ENCODE measurements around the gene LEKR1. TPM values are rescaled to one million over a fixed set of nuclear protein-coding genes. Genes with fewer than 3 reads are reported as not detected.

Gene LEKR1
- total and polyA plus RNA-seq, 8 donors = 0.76 to 3.8 (median 2.1) TPM

DNA sequence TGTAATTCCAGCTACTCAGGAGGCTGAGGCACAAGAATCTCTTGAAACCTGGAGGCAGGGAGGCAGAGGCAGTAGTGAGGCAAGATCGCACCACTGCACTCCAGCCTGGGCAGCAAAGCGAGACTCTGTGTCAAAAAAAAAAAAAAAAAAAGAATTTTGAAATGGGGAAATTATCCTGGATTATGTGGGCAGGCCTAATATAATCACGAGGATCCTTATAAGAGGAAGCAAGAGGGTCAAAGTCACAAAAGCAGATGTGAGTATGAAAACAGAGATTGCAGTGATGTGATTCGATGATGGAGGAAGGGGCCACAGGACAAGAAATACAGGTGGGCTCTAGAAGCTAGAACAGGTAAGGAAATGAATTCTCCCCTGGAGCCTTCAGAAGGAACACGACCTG, 159.6 kb downstream of the LEKR1 start:
- Histone ChIP-seq H3K27ac (no peak overlapping the region), H3K4me3 (no peak overlapping the region), H3K36me3 (no peaks in the 10 kb centered on the region), H3K4me1 (no peaks in the 10 kb centered on the region), H3K9me3 (no peaks in the 10 kb centered on the region), H3K27me3 (no peaks in the 10 kb centered on the region)
- no peak for ATAC-seq
- intact Hi-C loops (cut with DNase I) = no loop called here
- TF ChIP-seq, protein P1, sequence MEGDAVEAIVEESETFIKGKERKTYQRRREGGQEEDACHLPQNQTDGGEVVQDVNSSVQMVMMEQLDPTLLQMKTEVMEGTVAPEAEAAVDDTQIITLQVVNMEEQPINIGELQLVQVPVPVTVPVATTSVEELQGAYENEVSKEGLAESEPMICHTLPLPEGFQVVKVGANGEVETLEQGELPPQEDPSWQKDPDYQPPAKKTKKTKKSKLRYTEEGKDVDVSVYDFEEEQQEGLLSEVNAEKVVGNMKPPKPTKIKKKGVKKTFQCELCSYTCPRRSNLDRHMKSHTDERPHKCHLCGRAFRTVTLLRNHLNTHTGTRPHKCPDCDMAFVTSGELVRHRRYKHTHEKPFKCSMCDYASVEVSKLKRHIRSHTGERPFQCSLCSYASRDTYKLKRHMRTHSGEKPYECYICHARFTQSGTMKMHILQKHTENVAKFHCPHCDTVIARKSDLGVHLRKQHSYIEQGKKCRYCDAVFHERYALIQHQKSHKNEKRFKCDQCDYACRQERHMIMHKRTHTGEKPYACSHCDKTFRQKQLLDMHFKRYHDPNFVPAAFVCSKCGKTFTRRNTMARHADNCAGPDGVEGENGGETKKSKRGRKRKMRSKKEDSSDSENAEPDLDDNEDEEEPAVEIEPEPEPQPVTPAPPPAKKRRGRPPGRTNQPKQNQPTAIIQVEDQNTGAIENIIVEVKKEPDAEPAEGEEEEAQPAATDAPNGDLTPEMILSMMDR (IDR thresholded peaks at IDR 0.05) = no peak
- DNase-seq = no peak

DNA sequence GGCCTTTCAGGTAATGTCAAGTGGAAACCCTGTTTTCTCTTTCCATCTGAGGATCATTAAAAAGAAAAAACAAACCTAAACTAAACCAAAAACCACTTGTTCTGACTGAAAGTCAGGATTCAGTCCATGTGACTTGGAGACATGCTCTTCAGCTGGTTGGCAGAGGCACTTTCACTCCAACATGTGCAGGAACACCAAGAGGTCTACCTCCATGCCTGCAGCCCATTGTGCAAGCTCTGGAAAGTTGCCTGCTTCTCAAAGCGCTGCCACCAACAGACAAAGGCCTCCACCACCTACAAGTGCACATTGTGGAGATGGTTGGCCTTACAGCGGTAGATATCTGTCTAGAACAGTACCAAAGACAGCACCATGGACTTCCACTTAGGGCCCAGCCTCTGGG, 161.8 kb downstream of the LEKR1 start:
- no peaks in the 10 kb centered on the region for H3K27me3 ChIP-seq
- ATAC-seq (no peak), DNase-seq (no peak)
- peaks cover 0 to 3% of the 10 kb centered on the region in 2 donors for H3K9me3 ChIP-seq
- H3K36me3 ChIP-seq = no peaks in the 10 kb centered on the region
- no peaks in the 10 kb centered on the region for H3K4me1 ChIP-seq
- TF ChIP-seq, protein P1 (IDR thresholded peaks at IDR 0.05) = no peak
- intact Hi-C loops (cut with DNase I) = no loop called here
- H3K27ac ChIP-seq = no peak overlapping the region
- H3K4me3 ChIP-seq = no peak overlapping the region

DNA sequence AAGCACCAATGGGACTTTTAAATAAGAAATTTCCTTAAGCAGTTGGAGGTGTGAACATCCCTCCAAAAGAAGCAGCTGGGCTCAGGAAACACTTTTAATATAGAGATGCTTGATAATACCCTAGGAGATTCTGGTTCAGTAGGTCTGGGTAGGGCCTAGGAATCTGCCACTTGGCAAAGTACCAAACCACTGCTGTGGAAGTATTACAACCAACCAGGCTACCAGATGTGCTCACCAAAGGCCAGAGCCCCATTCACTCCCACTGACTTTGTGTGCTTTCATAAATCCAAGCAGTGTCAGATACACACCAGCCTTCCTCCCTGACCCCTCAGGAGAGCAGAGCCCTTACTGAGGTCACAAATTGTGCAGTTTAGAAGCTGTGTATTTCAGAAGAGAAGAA, 171.2 kb downstream of the LEKR1 start:
- Histone ChIP-seq H3K4me1 (no peaks in the 10 kb centered on the region), H3K36me3 (no peaks in the 10 kb centered on the region), H3K9me3 (no peaks in the 10 kb centered on the region), H3K27me3 (no peaks in the 10 kb centered on the region), H3K27ac (no peak overlapping the region), H3K4me3 (no peak overlapping the region)
- intact Hi-C loops (cut with DNase I) = no loop called here
- TF ChIP-seq, protein P1 (IDR thresholded peaks at IDR 0.05) = no peak
- DNase-seq (no peak), ATAC-seq (no peak)

DNA sequence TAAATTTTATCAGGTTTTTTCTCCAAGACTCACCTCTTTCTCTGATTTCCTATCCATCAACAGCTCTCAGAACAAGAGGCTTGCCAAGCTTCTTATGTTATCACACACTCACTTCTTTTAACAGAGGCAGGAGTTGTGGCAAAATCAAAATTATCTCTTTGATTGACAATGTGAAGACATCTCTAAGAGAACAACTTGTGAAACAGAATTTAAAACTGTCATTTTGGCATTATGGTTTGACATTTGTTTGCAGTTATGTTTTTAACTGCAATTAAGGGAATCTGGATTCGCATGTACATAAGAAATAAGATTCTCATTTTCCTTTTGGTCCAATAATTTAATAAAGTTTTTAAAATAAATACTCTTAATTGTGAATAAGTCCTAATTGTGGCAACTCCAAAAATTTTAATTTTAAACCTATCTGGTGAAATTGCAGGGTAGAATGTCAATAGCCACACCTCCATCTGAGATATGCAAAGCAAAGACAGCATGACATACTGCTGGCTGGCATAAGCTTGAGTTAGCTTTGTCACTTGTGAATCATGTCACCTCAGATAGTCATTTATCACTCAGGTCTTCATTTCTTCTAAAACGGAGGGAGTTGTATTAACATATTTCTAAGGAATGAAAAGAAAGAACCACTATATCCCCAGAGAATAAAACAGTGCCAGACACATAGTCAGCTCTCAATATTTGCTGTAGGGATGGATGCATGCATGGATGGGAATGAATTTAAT, 175.2 kb downstream of the LEKR1 start:
- no peak overlapping the region for H3K4me3 ChIP-seq
- intact Hi-C loops (cut with DNase I) = no loop called here
- TF ChIP-seq, protein P1 (IDR thresholded peaks at IDR 0.05) = no peak
- H3K27ac ChIP-seq = no peak overlapping the region
- ATAC-seq = no peak
- H3K9me3 ChIP-seq = no peaks in the 10 kb centered on the region
- H3K27me3 ChIP-seq = no peaks in the 10 kb centered on the region
- DNase-seq = no peak
- no peaks in the 10 kb centered on the region for H3K4me1 ChIP-seq
- no peaks in the 10 kb centered on the region for H3K36me3 ChIP-seq

DNA sequence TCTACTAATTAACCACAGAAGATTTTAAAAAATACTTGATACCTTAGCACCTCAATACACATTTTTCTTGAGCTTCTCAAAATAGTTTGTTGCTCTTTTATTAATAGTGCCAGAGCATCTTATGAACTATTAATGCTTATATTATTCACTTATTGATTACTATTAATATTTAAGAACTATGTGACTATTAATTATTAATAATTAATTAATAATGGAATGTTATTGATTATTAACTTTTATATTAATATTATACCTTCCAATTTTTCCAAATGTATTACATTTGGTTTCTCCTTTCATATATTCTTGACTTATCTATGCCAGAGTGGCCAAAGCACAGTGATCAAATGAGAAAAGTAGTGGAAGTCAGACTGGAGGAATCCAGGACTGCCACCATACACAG, 195.5 kb downstream of the LEKR1 start:
- Histone ChIP-seq H3K4me3 (no peak overlapping the region), H3K9me3 (no peaks in the 10 kb centered on the region), H3K4me1 (no peaks in the 10 kb centered on the region), H3K27me3 (no peaks in the 10 kb centered on the region), H3K27ac (no peak overlapping the region), H3K36me3 (no peaks in the 10 kb centered on the region)
- TF ChIP-seq, protein P1 (IDR thresholded peaks at IDR 0.05) = no peak
- DNase-seq = no peak
- no peak for ATAC-seq
- intact Hi-C loops (cut with DNase I) = no loop called here

Data from left lung (tissue), 10 donors.